Thoracic aorta (tissue), 2 donors: ENCODE data around the gene SLC9A5. TPM values are rescaled to one million over a fixed set of nuclear protein-coding genes. Genes with fewer than 3 reads are reported as not detected.

ENCODE experiments used
- ATAC-seq: fragments of 150-250 bp; one replicate; pipeline ENCODE4 v1.8.0; 2017; ENCODE audit warnings: low read depth; ENCODE audit not compliant: insufficient number of reproducible peaks, low FRiP score
- DNase-seq: peaks from one replicate; pipeline ENCODE4 v3.0.0-alpha.2; 2020; ENCODE audit warnings: low spot score
- H3K27ac ChIP-seq, 2 donors: fragments of 200-600 bp; sonication (generic); 1 replicate in 1 of 2; 2 replicates in 1 of 2; pipeline ENCODE4 v1.5.1; 2016; ENCODE audit warnings: mild to moderate bottlenecking in 2 of 2, moderate library complexity in 2 of 2
- H3K27me3 ChIP-seq: fragments of 200-600 bp; sonication (generic); replicated peaks from 2 replicates; pipeline ENCODE4 v1.6.0; 2016; ENCODE audit warnings: mild to moderate bottlenecking; ENCODE audit not compliant: insufficient read depth
- H3K36me3 ChIP-seq: fragments of 200-600 bp; sonication (generic); one replicate; pipeline ENCODE4 v1.5.1; 2016
- H3K4me1 ChIP-seq, 2 donors: fragments of 200-600 bp; sonication (generic); 1 replicate in 1 of 2; 2 replicates in 1 of 2; pipeline versions ENCODE4 v1.5.1 to v1.6.0; 2016; ENCODE audit warnings: low read depth in 2 of 2, mild to moderate bottlenecking in 1 of 2; ENCODE audit not compliant: control insufficient read depth in 1 of 2
- H3K4me3 ChIP-seq: fragments of 200-600 bp; sonication (generic); 2 replicates; pipeline ENCODE4 v1.5.1; 2016; ENCODE audit warnings: mild to moderate bottlenecking
- H3K9me3 ChIP-seq: fragments of 200-600 bp; sonication (generic); 2 replicates; pipeline ENCODE4 v1.5.1; 2016
- CTCF ChIP-seq: fragments of 200-600 bp; sonication (generic); IDR thresholded peaks from one replicate; pipeline ENCODE4 v1.5.1; 2019; ENCODE audit warnings: antibody characterized with exemption
- total RNA-seq, 2 donors: library from RNA; depleted of rRNA; stranded (reverse); fragments of >200 nt; gene quantifications; one replicate each; pipeline versions ENCODE4 v1.1.0 to v1.2.3, GENCODE V29; 2016

The SLC9A5 gene
- total RNA-seq, 2 donors from 2014 or later = 1.4 to 1.8 TPM

- no peak overlapping the region for H3K27ac ChIP-seq
- H3K4me1 ChIP-seq = no peaks in the 10 kb centered on the region
- H3K9me3 ChIP-seq = no peaks in the 10 kb centered on the region
- no peak overlapping the region for H3K4me3 ChIP-seq
- no peak for DNase-seq
- no peak for TF ChIP-seq CTCF
- H3K27me3 ChIP-seq = no peaks in the 10 kb centered on the region
- no peaks in the 10 kb centered on the region for H3K36me3 ChIP-seq
- ATAC-seq = no peak
Observed at GRCh38 chr16:67291461-67291860, 42.7 kb downstream of the SLC9A5 start.

- Histone ChIP-seq H3K36me3 (no peaks in the 10 kb centered on the region), H3K4me1 (no peaks in the 10 kb centered on the region), H3K4me3 (no peak overlapping the region), H3K27ac (no peak overlapping the region), H3K9me3 (no peaks in the 10 kb centered on the region), H3K27me3 (no peaks in the 10 kb centered on the region)
- TF ChIP-seq CTCF = no peak
- ATAC-seq (no peak), DNase-seq (no peak)
Observed at GRCh38 chr16:67294171-67294757, 45.5 kb downstream of the SLC9A5 start.

GRCh38 chr16:67294938-67295361, 46.2 kb downstream of the SLC9A5 start:
- no peak overlapping the region for H3K4me3 ChIP-seq
- ATAC-seq (no peak), DNase-seq (no peak)
- H3K9me3 ChIP-seq = no peaks in the 10 kb centered on the region
- TF ChIP-seq CTCF = no peak
- no peaks in the 10 kb centered on the region for H3K36me3 ChIP-seq
- H3K27ac ChIP-seq = no peak overlapping the region
- no peaks in the 10 kb centered on the region for H3K27me3 ChIP-seq
- no peaks in the 10 kb centered on the region for H3K4me1 ChIP-seq

- H3K36me3 ChIP-seq = no peaks in the 10 kb centered on the region
- no peaks in the 10 kb centered on the region for H3K27me3 ChIP-seq
- no peak overlapping the region for H3K27ac ChIP-seq
- no peaks in the 10 kb centered on the region for H3K9me3 ChIP-seq
- ATAC-seq (no peak), DNase-seq (no peak)
- H3K4me1 ChIP-seq = peaks cover 2 to 6% of the 10 kb centered on the region in 2 donors
- no peak for TF ChIP-seq CTCF
- H3K4me3 ChIP-seq = no peak overlapping the region
Observed at GRCh38 chr16:67296420-67296819, 47.6 kb downstream of the SLC9A5 start.

GRCh38 chr16:67298277-67298676, 49.5 kb downstream of the SLC9A5 start:
- TF ChIP-seq CTCF = no peak
- H3K27ac ChIP-seq = no peak overlapping the region
- ATAC-seq (no peak), DNase-seq (no peak)
- H3K36me3 ChIP-seq = no peaks in the 10 kb centered on the region
- no peak overlapping the region for H3K4me3 ChIP-seq
- no peaks in the 10 kb centered on the region for H3K9me3 ChIP-seq
- H3K4me1 ChIP-seq = peaks cover 3 to 18% of the 10 kb centered on the region in 2 donors
- H3K27me3 ChIP-seq = no peaks in the 10 kb centered on the region
